ENCODE measurements around the gene PUDP. TPM values are rescaled to one million over a fixed set of nuclear protein-coding genes. Genes with fewer than 3 reads are reported as not detected.
"Not testable (repeated sequence)": the region's sequence is repeated elsewhere in the genome, so short reads cannot be mapped to it uniquely, and the experiment has no call there.

The PUDP gene
- total RNA-seq, 1 experiment from 2014 or later, result 4.0 TPM

DNA sequence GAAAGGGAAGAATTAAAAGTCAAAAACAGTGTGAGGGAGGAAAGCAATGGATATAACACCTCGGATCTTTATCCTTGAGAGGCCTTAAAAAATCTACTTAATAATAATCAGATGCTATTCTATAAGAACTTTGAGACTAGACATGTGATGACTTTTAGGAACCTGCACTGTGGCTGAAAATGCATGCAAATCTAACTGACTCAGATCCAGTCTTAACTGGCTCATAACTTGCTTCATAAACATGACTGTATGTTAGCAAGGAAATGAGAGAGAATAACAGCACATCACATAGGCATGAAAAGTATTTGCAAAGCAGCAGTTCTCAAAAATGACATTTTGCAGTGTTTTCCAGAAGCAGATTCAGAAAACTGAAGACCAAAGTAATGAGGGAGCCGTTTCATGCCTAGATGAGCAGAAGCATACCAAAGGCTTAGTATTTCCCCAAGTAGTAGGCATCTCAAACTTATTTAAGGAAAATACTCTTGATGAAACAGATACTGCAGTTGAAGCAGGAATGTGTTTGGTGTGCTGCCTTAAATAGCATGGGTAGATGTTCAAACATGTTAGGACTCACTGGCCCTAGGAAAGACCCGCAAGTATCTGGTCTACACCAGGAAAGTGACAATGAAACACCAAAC lies 104.0 kb downstream of the PUDP start:
- not testable (repeated sequence) for H3K9me3 ChIP-seq, H3K36me3 ChIP-seq, DNase-seq, H3K4me3 ChIP-seq, H3K27me3 ChIP-seq

DNA sequence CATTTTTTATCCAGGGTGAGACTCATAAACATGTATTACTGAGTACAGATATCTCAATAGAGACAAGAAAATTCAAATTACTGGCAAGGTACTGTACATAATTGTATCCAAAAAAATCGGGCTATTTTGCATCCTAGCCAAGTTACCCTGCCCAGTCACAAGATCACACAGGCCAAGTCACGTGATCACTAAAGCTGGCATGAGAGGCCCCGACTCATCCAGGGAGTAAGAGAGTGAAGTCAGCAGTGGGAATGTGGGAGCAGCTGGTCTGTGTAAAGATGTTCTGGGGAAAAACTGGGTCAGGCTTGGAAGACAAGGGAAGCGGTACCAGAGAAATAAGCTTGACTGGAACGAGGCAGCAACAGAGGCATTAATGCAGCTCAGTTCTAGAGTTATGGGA lies 119.7 kb downstream of the PUDP start:
- Histone ChIP-seq H3K27me3 (no peaks in the 10 kb centered on the region), H3K9me3 (no peaks in the 10 kb centered on the region), H3K36me3 (no peaks in the 10 kb centered on the region), H3K4me3 (no peak overlapping the region)
- DNase-seq, result peak; percentile 60

DNA sequence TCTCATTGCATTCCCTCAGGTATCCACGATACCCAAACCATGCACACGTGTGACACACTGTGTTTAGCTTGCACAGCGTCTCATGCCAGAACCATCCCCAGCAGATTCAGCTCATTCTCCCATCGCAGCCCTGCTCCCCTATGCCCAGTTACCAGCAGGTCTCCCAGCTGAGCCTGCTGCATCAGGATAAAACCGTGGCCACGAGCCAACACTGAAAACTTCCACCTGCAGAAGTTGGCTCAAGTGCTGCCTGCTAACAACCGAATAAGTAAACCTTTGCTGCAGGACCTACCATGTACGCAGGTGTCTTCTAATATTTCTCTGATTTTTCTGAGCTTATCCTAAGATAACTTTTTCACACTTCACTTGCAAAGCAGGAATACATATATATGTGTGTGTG lies 120.9 kb downstream of the PUDP start:
- Histone ChIP-seq H3K9me3 (no peaks in the 10 kb centered on the region), H3K36me3 (no peaks in the 10 kb centered on the region), H3K27me3 (no peaks in the 10 kb centered on the region), H3K4me3 (no peak overlapping the region)
- DNase-seq, result no peak

DNA sequence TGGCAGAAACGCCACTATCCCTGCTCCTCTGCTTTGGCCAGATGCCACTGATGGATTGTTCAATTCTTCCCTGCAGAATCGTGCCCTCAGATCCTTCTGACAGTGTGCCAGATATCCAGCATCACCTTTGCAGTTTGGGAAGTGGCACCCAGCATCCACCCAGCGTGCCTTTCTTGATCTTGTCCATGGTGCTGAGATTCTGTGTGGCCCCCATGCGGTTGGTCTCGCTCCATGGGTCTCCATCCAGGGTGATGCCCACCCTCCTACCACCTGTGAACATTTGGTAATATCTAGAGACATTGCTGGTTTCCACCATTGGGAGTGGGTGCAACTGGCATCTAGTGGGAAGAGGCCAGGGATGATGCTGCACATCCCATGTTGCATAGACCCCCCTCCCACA lies 121.6 kb downstream of the PUDP start:
- not testable (repeated sequence) for H3K27me3 ChIP-seq, H3K9me3 ChIP-seq, DNase-seq, H3K4me3 ChIP-seq, H3K36me3 ChIP-seq

DNA sequence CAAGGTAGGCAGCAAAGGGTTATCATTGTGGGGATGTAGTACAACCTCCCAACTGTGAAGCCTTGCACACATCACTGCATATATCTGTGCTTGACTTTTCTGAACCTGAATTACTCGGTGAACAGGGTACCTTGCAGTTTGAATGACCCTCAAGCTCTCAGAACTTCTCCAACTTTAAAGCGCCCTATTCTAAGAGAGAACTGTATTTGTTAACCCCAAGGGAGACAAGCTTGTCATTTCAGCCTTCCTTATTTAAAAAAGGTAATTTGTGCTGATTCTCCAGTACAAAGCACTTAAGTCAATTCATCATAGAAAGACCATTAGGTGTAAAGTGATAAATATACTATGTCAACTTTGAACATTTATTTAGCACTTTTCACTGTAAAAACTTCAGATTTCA lies 122.5 kb downstream of the PUDP start:
- H3K4me3 ChIP-seq, result no peak overlapping the region
- H3K27me3 ChIP-seq, result no peaks in the 10 kb centered on the region
- no peak for DNase-seq
- no peaks in the 10 kb centered on the region for H3K36me3 ChIP-seq
- H3K9me3 ChIP-seq, result no peaks in the 10 kb centered on the region

- no peak for DNase-seq
- H3K27me3 ChIP-seq, result no peaks in the 10 kb centered on the region
- no peak overlapping the region for H3K4me3 ChIP-seq
- H3K36me3 ChIP-seq, result no peaks in the 10 kb centered on the region
- no peaks in the 10 kb centered on the region for H3K9me3 ChIP-seq
Measured at GRCh38 chrX:7024850-7025249, 123.1 kb downstream of the PUDP start.

DNA sequence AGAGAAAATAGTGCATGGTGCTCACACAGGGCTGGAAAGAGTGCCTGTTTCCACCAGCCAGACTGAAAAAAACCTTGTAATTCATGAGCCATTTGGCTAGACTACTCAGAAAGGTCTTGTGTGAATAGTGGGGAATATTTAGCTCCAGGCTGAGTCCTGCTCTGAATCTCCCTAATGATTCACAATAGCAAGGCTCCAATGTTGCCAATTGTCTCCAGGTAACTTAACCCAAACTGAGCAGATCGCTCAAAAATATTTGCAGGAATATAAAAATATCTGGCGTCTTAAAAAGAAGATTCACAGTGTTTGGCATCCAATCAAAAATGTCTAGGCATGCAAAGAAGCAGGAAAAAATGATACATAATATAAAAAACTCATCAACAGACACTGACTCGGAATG lies 125.0 kb downstream of the PUDP start:
- not testable (repeated sequence) for H3K36me3 ChIP-seq, H3K27me3 ChIP-seq, H3K9me3 ChIP-seq, H3K4me3 ChIP-seq, DNase-seq

- no peaks in the 10 kb centered on the region for H3K36me3 ChIP-seq
- H3K4me3 ChIP-seq, result no peak overlapping the region
- DNase-seq, result no peak
- no peaks in the 10 kb centered on the region for H3K9me3 ChIP-seq
- H3K27me3 ChIP-seq, result no peaks in the 10 kb centered on the region
Measured at GRCh38 chrX:7021991-7022390, 126.0 kb downstream of the PUDP start.

GRCh38 chrX:7019555-7019954 lies 128.4 kb downstream of the PUDP start:
- Histone ChIP-seq H3K27me3 (no peaks in the 10 kb centered on the region), H3K4me3 (no peak overlapping the region), H3K36me3 (no peaks in the 10 kb centered on the region), H3K9me3 (no peaks in the 10 kb centered on the region)
- no peak for DNase-seq

- DNase-seq, result peak; percentile 59
- H3K27me3 ChIP-seq, H3K36me3 ChIP-seq, H3K4me3 ChIP-seq, H3K9me3 ChIP-seq: not testable (repeated sequence)
Measured at GRCh38 chrX:7012262-7012834, 135.6 kb downstream of the PUDP start.

DNA sequence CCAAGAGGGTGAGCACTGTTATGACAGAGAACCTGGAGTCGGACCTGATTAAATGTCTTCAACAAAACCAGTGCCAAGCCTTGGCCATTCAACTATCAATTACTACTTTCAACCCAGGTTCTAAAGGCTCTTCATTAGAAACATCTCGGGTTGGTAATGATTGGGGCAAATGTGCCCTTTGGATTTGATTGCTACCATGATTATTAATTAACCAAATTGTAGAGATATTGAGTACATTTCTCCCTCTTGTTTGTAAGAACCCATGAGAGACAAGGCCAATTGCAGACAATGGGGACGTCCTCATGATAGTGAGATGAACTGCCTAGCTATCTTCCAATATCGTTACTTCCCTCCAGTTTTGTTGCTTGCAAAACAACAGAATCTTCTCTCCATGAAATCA lies 137.1 kb downstream of the PUDP start:
- not testable (repeated sequence) for H3K27me3 ChIP-seq, H3K9me3 ChIP-seq, H3K36me3 ChIP-seq, DNase-seq, H3K4me3 ChIP-seq

DNA sequence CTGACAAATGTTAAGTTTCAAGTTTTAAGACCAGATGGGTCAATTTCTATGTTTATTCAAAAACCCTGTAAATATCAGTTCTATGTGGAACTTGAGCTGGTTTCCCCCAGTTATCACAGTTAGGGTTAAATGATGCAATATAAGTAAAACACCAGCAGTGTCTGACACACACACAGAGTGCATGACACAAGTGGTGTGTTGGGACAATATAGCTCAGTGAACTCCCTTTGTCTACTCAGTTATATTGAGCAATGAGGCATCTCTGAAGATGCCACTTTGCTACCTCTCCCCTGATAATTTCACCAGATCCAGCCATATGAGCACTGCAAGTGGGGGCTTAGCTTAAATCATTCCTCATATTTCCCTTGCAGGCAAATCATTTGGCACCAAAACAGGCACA lies 140.6 kb downstream of the PUDP start:
- DNase-seq, H3K9me3 ChIP-seq, H3K4me3 ChIP-seq, H3K36me3 ChIP-seq, H3K27me3 ChIP-seq: not testable (repeated sequence)

Other genes with a start within 250 kb of the PUDP start
- 0.72 and 1.2 TPM in 2 replicates for gene STS, start 441 bp downstream of the PUDP start, total RNA-seq (2014; rRNA removed; shearing (Covaris generic); ENCODE audit: low replicate concordance)